ENCODE data around the gene SIL1.

DNA sequence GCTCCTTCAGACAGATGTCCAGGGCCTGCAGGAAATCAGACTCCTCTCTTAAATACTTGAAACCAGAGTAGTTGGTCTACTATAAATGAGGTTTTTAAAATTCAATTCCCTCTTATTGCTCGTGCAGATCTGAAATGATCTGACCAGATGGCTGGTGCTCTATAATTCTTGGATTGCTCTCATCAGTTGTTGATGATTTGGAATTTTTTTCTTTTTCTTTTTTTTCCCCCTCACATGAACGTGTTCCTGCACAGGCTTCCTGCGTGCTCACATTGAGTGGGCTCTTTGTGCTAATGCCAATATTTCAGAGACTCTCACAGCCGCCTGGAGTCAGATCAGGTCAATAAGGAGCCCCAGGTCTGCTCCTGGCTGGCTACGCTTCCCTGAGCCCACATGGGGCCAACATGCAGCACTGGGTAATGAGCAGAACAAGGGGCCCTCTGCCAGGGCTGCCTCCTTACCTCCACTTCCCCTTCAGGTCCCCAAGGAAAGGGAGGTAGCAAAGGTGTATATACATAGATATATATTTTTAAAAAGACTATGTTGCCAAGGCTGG lies 82.0 kb downstream of the SIL1 start:
- no peak for TF ChIP-seq NFRKB (IDR thresholded peaks at IDR 0.05)
- TF ChIP-seq SUZ12 (IDR thresholded peaks at IDR 0.05): no peak
- TF ChIP-seq CTBP1 (IDR thresholded peaks at IDR 0.05; ENCODE audit: borderline replicate concordance): no peak
- no peak for TF ChIP-seq ARNT (IDR thresholded peaks at IDR 0.05)
- TF ChIP-seq, protein P1, sequence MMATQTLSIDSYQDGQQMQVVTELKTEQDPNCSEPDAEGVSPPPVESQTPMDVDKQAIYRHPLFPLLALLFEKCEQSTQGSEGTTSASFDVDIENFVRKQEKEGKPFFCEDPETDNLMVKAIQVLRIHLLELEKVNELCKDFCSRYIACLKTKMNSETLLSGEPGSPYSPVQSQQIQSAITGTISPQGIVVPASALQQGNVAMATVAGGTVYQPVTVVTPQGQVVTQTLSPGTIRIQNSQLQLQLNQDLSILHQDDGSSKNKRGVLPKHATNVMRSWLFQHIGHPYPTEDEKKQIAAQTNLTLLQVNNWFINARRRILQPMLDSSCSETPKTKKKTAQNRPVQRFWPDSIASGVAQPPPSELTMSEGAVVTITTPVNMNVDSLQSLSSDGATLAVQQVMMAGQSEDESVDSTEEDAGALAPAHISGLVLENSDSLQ (IDR thresholded peaks at IDR 0.05): no peak
- TF ChIP-seq TARDBP (IDR thresholded peaks at IDR 0.05): no peak
- no peak for TF ChIP-seq BHLHE40 (IDR thresholded peaks at IDR 0.05; ENCODE audit: borderline replicate concordance)
- TF ChIP-seq HDGF (IDR thresholded peaks at IDR 0.05; ENCODE audit: borderline replicate concordance): no peak
- TF ChIP-seq SP1 (IDR thresholded peaks at IDR 0.05): no peak
- no peak for TF ChIP-seq FOXK2 (IDR thresholded peaks at IDR 0.05)
- no peak for TF ChIP-seq ZNF384 (IDR thresholded peaks at IDR 0.05)
- TF ChIP-seq FOXM1 (IDR thresholded peaks at IDR 0.05; ENCODE audit: borderline replicate concordance): no peak
- TF ChIP-seq LEF1 (IDR thresholded peaks at IDR 0.05; ENCODE audit: borderline replicate concordance): no peak

All from HEK293T (cell line).